Vagina (tissue), 2 donors: ENCODE measurements around the gene DDI2.

Experiments used
- POLR2A ChIP-seq, 2 donors: fragments of 450-650 bp; IDR thresholded peaks; one replicate each; pipeline ENCODE4 v1.6.1; 2017; ENCODE audit warnings: antibody characterized with exemption in 2 of 2, mild to moderate bottlenecking in 2 of 2, moderate library complexity in 2 of 2
- POLR2AphosphoS5 ChIP-seq, 2 donors: sonication (generic); formaldehyde crosslinking; IDR thresholded peaks; one replicate each; pipeline ENCODE4 v1.9.0; 2017; ENCODE audit warnings: antibody characterized with exemption in 2 of 2, mild to moderate bottlenecking in 2 of 2, low read depth in 1 of 2; ENCODE audit not compliant: insufficient read depth in 1 of 2
- TF ChIP-seq, protein P1 (sequence below), 3 experiments: fragments of 450-650 bp in 2 of 3; fragments of 200-600 bp in 1 of 3; sonication (generic) in 1 of 3; IDR thresholded peaks; one replicate each; pipeline ENCODE4 v1.5.1; 2017 to 2019; ENCODE audit warnings: antibody characterized with exemption in 3 of 3, mild to moderate bottlenecking in 2 of 3, moderate library complexity in 2 of 3

- TF ChIP-seq, protein P1, sequence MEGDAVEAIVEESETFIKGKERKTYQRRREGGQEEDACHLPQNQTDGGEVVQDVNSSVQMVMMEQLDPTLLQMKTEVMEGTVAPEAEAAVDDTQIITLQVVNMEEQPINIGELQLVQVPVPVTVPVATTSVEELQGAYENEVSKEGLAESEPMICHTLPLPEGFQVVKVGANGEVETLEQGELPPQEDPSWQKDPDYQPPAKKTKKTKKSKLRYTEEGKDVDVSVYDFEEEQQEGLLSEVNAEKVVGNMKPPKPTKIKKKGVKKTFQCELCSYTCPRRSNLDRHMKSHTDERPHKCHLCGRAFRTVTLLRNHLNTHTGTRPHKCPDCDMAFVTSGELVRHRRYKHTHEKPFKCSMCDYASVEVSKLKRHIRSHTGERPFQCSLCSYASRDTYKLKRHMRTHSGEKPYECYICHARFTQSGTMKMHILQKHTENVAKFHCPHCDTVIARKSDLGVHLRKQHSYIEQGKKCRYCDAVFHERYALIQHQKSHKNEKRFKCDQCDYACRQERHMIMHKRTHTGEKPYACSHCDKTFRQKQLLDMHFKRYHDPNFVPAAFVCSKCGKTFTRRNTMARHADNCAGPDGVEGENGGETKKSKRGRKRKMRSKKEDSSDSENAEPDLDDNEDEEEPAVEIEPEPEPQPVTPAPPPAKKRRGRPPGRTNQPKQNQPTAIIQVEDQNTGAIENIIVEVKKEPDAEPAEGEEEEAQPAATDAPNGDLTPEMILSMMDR (IDR thresholded peaks at IDR 0.05) = no peak
- TF ChIP-seq POLR2AphosphoS5 (IDR thresholded peaks at IDR 0.05; ENCODE audit: insufficient read depth in 1 of 2, low read depth in 1 of 2) (no peak), POLR2A (IDR thresholded peaks at IDR 0.05) (no peak)
Measured at GRCh38 chr1:15674386-15675159, 57.3 kb downstream of the DDI2 start.
